Glomerular endothelial cell (primary cell): ENCODE data around the gene IL9R. TPM values are rescaled to one million over a fixed set of nuclear protein-coding genes. Genes with fewer than 3 reads are reported as not detected.
"Not testable (repeated sequence)": the region's sequence is repeated elsewhere in the genome, so short reads cannot be mapped to it uniquely, and the experiment has no call there.

Experiments
- DNase-seq: peaks from one replicate; pipeline ENCODE4 v3.0.0-alpha.2; 2011; ENCODE audit warnings: low read depth, low spot score; ENCODE audit errors: extremely low read depth
- total RNA-seq: library from RNA; depleted of rRNA; stranded (reverse); fragments of >200 nt; gene quantifications from 2 replicates; pipeline ENCODE4 v1.2.3, GENCODE V29; 2015

Gene IL9R
- total RNA-seq, 1 donor from 2014 or later: not detected

DNA sequence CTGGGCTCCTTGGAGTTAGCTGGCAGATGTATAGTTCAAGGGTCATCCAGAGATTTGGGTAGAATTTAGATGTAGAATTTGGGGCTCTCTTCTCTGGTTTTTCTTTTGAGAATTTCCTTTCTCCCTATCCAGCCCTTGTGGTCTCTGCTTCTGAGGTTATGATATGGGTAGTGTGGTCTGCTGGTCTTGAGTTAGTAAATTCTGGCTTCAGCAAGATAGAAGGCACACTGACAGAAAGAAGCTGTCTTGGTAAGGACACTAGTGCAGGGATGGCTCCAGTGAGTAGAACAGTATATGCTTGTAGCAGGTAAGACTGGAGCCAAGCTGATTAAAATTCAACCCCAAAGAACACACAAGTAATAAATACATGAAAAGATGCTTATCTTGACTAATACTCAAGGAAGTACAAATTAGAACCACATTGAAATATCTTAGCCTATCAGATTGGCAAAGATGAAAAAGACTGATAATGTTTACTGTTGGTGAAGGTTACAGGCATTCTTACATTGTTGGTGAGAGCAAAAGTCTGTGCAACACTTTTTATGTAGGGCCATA lies 2.1 kb upstream of the IL9R start:
- DNase-seq: no peak

DNA sequence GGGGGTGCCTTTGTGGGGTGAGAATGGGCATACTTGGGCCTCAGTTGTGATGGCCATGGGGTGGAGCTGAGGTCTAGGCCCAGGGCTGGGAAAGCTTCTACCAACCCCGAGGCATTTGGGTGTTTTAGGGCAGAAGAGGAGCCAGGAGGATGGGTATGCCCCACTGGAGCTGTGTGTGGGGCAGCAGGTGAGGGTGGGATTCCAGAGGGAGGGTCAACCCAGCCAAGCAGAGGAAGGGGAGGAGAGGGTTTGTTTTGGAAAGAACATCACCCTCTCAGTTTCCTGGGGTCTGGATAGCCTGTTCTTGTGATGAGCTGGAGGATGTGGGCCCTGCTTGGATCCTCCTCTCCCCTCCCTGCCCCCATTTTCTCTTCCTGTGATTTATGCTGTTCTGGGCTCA lies 620 bp downstream of the IL9R start:
- no peak for DNase-seq

DNA sequence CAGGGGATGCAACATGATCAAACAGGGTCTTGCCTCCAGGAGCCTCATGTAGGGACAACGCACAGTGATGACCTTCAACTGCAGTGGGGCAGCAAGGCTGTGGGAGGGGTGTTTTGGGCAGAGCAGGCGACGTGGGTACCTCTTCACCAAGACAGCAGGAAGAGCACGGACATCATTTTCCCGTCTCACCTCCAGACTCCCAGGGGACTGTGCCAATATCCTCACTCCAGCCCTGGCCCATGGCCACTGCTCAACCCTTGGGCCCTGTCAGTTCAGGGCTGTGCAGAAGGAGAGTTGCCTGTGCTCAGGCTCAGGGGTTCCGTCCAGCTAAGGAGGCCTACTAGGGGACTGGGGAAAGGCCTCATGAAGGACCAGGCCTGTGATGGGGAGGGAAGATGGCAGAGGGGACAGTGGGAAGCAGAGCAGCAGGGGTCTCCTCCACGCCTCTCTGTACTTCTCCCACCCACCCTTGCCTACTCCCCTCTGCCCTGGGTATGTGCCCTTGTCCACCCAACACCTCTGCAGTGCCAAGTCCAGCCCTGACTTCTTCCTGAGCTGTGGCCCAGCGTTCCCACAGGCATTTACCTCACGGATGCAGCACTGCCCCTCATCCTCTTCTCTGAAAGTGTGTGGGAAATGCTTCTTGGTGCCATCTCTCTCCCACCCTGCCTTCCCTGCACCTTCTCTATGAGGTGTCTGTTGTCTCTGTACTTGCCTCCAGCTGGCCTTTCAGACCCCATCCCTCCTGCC lies 1.4 kb downstream of the IL9R start:
- no peak for DNase-seq

DNA sequence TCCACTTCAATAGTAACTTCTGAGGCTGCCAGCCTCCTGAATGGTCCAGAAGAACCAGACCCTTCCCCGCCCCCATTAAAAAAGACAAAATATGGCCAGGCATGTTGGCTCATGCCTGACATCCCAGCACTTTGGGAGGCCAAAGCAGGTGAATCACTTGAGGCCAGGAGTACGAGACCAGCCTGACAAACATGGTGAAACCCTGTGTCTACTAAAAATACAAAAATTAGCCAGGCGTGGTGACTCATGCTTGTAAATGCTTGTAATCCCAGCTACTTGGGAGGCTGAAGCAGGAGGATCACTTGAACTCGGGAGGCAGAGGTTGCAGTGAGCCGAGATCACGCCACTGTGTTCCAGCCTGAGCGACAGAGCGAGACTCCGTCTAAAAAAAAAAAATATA lies 2.3 kb downstream of the IL9R start:
- DNase-seq: not testable (repeated sequence)

DNA sequence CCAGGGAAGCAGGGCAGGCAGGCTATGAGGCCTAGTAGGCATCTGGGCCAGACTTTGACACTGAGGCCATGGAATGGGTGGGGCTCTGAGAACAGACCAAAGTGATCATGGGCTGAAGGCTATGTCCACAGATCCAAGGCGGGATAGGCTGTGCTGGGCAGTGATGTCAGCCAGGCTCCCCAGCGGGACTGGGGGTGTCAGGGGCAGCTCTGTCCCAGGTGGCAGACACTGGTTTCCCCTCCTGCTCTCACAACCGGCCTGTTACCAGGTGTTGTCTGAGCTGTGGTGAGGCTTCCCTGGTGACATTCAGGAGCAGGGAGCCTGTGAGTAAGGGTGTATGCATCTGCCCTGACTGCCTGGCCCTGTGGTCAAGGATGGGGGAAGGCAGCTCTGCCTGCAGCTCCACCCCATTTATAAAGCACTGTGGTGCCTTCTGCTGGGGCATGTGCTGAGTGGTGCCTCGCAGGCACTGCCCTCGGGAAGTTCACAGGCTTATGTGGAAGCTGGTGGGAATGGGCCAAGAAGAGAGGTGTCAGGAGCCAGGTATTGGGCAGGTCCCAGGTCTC lies 2.9 kb downstream of the IL9R start:
- no peak for DNase-seq

DNA sequence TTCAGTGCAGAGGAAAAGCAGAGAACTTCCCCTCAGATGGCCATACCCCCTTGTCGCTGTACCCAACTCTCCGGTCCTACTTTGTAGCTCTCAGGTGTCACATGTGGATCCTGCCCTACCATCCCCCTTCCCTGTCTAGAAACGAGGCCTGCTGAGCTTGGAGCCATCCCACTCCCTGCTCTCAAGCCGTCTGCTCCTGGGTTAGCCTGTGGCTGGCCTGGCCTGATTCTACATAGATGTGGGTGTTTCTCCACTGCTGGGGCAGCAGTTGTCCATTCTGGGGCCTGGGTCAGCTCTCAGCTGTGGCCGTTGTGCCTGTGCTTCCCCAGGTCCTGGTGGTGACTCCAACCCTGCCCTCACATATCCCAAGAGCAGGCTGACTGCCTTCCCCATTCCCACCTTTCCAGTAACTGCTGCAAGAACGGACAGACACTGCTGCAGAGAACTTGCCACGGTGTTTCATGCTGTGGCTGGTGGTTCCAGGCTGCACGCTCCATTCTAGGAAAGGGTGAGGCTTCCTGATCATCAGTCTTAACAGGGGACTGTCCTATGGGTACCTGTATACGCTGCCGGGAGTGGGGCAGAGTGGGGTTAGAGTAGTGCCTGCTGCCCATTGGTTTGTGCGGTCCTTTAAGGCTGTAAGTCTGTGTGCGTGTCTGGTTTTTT lies 3.6 kb downstream of the IL9R start:
- DNase-seq: no peak

DNA sequence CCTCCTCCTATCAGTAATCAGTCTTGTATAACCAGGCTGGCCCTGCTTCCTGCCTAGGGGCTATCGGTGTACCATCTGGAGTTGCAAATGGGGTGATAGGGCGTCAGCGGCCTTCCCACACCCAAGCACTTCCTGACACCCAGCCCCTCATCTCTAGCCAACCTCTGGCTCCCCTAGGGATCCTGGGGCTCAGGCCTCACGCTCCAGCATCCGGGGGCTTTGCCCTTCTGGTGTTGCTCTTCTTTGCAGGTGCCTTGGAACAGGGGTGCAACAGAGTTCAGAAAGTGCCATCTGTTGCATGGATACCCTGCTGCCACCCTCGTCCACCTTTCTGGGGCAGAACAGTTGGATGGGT lies 4.1 kb downstream of the IL9R start:
- DNase-seq: no peak

DNA sequence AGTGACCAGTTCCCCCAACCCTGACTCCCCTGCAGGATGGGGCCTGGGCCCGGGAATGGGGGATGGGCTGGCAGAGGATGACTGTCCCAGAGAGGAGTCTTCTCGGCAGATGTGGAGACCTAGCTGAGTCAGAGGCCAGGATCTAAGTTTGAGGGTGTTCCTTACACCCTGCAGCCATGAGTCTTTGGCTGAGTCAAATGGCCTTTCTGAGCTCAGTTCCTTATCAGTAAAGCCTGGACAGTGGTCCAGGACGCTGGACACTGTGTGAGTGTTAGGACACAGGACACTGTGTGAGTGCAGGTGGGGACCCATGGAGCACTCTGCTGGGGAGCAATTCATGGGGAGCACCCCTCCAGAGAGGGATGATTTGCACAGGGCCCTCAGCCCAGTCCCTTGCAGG lies 5.0 kb downstream of the IL9R start:
- DNase-seq: no peak

DNA sequence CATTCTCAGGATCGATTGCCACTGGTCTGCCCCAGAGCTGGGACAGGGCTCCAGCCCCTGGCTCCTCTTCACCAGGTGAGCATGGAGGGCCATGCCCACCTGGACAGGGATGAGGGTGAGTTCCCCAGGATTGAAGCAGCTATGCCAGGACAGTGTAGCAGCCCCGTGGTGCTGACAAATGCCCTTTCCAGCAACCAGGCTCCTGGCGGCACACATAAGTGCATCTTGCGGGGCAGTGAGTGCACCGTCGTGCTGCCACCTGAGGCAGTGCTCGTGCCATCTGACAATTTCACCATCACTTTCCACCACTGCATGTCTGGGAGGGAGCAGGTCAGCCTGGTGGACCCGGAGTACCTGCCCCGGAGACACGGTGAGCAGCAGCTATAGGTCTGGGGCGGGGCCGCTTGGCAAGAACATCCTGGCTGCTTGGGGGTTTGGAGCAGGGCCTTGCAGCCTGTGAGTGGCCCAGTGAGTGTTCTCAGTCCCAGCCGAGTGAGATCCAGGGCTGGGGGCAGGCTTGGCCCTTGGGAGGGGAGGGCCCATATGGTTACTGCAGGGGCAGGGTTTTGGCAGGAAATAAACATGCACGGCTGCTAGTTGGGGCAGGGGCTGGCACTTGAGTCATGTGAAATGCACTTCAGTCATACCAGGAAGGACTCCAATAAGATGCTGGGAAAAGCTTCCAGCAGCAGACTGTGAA lies 6.1 kb downstream of the IL9R start:
- no peak for DNase-seq

DNA sequence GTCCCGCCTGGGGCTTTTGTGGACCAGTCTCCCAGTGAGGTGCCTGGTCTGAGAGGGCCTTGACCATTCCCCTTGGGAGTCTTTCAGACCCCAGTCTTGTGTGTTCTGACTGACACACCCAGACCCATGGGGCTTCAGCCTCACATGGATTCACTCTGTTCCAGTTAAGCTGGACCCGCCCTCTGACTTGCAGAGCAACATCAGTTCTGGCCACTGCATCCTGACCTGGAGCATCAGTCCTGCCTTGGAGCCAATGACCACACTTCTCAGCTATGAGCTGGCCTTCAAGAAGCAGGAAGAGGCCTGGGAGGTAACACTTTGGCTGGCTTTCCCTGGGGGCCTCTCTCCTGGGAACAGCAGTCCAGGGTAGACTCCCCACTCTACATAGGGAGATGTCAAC lies 6.8 kb downstream of the IL9R start:
- no peak for DNase-seq

DNA sequence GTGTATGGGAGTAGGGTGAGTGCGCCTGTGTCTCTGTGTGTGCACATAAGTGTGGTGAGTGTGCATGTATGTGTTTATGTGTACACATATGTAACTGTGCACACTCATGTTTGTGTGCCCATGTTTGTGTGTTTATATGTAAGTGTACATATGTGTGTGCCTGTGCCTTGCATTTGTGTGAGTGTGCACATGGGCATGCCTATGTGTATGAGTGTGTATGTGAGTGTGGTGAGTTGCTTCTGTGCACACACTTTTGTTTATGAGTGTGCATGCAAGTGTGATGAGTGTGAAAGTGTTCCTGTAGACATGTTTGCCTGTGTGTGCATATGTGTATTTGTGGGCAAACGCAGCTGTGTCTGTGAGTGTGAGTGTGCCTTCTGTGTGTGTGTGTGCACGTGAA lies 7.2 kb downstream of the IL9R start:
- DNase-seq: no peak

DNA sequence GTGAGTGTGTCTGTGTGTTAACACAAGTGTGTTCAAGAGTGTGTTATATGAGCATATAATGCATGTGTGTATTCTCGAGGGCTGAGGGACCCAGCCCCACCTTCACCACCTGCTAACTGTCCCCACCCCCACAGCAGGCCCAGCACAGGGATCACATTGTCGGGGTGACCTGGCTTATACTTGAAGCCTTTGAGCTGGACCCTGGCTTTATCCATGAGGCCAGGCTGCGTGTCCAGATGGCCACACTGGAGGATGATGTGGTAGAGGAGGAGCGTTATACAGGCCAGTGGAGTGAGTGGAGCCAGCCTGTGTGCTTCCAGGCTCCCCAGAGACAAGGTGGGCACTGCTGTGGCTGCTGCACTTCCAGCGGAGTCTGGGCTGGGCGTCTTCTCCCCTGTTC lies 7.6 kb downstream of the IL9R start:
- no peak for DNase-seq

DNA sequence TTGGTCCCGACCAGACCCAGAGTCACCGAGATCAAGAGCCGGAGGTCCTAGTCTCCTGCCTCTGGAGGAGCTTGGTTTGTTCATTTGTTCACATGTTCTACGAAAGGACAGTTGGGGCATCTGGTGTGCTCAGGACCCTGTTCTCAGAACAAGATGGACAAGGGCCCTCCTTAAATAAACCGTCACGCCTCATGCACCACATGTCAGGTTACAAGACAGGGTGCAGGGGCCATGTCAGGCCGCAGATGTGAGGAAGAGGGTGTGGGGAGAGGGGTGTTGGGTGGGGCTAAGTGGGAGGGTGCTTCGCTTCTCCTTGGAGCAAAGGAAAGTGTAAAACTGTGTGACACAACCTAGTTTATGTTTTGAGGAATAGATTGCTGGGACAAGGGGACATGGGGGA lies 9.0 kb downstream of the IL9R start:
- not testable (repeated sequence) for DNase-seq

DNA sequence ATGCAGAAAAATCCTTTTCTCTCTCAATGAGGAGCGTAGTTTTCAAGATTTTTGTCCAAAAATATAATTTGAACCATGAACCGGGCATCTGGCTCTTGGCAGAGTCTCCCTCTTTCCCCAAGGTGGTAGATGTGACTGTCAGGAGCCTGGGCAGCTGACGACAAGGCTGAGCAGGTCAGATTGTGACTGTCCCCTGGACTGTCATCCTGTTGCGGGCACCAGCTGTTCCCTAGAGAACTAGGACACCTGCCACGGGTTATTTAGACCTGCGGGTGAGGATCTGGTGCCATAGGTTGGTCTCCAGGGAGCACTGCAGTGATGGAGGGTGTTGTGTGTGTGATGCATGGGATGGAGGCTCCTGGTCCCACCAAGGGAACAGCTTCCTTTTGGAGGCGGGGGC lies 10.9 kb downstream of the IL9R start:
- not testable (repeated sequence) for DNase-seq

DNA sequence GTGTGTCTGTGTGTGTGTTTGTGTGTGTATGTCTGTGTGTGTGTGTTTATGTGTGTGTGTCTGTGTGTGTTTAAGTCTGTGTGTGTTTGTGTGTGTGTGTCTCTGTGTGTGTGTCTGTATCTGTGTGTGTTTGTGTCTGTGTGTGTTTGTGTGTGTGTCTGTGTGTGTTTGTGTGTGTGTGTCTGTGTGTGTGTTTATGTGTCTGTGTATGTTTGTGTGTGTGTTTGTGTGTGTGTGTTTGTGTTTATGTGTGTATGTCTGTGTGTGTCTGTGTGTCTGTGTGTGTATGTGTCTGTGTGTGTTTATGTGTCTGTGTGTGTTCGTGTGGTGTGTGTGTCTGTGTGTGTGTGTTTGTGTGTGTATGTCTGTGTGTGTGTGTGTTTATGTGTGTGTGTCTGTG lies 11.4 kb downstream of the IL9R start:
- no peak for DNase-seq

DNA sequence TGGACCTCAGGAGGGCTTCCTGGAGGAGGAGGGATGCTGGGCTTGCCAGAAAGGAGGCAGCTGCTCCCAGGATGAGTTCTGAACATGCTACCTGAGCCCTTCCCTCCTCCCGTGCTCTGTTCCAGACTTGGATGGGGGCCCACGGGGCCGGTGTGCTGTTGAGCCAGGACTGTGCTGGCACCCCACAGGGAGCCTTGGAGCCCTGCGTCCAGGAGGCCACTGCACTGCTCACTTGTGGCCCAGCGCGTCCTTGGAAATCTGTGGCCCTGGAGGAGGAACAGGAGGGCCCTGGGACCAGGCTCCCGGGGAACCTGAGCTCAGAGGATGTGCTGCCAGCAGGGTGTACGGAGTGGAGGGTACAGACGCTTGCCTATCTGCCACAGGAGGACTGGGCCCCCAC lies 12.2 kb downstream of the IL9R start:
- DNase-seq: not testable (repeated sequence)

DNA sequence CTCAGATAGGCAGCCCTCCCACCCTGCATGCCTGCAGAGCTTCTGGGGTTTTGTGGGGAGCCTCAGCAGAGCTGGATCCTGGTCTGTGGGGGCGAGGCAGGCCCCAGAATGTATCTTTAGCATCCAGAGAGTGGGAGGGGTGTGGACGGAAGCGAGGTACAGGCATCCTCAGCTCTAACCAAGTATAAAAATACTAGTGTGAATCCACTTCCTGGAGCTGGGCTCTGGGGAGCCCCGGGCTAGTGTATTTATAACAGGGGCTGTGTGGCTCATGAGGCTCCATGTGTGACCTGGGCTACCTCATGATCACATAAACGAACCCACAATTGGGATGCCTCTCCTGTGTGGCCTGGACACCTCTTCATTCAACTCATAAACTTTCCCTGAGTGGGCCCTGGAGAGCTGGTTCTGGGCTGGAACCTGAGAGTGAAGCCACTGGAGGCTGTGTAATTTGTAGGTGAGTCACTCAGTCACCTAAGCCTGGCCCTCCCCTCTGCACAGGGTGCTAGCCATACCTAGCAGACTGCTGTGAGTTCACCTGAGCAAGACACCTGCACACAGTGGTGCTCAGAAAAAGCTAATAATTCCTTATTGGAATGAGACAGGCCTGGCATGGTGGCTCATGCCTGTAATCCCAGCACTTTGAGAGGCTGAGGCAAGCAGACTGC lies 15.9 kb downstream of the IL9R start:
- not testable (repeated sequence) for DNase-seq

DNA sequence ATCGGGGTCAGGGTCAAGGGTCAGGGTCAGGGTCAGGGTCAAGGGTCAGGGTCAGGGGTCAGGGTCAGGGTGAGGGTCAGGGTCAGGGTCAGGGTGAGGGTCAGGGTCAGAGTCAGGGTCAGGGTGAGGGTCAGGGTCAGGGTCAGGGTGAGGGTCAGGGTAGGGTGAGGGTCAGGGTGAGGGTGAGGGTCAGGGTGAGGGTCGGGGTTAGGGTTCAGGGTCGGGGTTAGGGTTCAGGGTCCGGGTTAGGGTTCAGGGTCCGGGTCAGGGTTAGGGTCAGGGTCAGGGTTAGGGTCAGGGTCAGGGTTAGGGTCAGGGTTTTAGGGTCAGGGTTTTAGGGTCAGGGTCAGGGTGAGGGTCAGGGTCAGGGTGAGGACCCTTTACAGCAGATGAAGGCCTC lies 22.4 kb downstream of the IL9R start:
- not testable (repeated sequence) for DNase-seq

DNA sequence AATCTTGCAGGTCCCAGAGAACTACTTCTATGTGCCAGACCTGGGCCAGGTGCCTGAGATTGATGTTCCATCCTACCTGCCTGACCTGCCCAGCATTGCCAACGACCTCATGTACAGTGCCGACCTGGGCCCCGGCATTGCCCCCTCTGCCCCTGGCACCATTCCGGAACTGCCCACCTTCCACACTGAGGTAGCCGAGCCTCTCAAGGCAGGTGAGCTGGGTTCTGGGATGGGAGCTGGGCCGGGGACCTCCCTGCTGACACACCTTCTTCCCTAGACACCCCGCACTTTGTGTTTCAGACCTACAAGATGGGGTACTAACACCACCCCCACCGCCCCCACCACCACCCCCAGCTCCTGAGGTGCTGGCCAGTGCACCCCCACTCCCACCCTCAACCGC lies 25.5 kb downstream of the IL9R start:
- DNase-seq: not testable (repeated sequence)

DNA sequence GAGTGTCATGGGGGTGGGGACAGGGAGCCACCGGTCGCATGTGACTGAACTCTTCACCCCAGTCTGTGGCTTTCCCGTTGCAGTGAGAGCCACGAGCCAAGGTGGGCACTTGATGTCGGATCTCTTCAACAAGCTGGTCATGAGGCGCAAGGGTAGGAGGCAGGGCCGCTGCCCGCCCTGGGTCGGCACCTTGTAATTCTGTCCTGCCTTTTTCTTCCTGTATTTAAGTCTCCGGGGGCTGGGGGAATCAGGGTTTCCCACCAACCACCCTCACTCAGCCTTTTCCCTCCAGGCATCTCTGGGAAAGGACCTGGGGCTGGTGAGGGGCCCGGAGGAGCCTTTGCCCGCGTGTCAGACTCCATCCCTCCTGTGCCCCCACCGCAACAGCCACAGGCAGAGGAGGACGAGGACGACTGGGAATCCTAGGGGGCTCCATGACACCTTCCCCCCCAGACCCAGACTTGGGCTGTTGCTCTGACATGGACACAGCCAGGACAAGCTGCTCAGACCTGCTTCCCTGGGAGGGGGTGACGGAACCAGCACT lies 27.5 kb downstream of the IL9R start:
- DNase-seq: not testable (repeated sequence)
